BLaER1 treated with 17β-estradiol and CSF1 and Interleukin-3, amounts not matched to agents 10 nM and 100 nM (cell line): ENCODE data around the gene STARD6.
A peak's percentile ranks its signal among the peaks of the same experiment; 100 is the strongest.
"Not testable (repeated sequence)": the region's sequence is repeated elsewhere in the genome, so short reads cannot be mapped to it uniquely, and the experiment has no call there.

Experiments used
- H3K27ac ChIP-seq, 11 experiments: shearing (Covaris generic); formaldehyde crosslinking; 2 replicates each; pipeline ENCODE4 v1.8.1; 2022
- H3K27me3 ChIP-seq, 11 experiments: shearing (Covaris generic); formaldehyde crosslinking; 2 replicates each; pipeline ENCODE4 v1.8.1; 2022
- H3K36me3 ChIP-seq, 11 experiments: shearing (Covaris generic); formaldehyde crosslinking; 2 replicates each; pipeline ENCODE4 v1.8.1; 2022
- H3K4me1 ChIP-seq, 10 experiments: shearing (Covaris generic); formaldehyde crosslinking; 2 replicates each; pipeline ENCODE4 v1.8.1; 2022
- H3K4me2 ChIP-seq, 11 experiments: shearing (Covaris generic); formaldehyde crosslinking; 2 replicates each; pipeline ENCODE4 v1.8.1; 2022
- H3K4me3 ChIP-seq, 10 experiments: shearing (Covaris generic); formaldehyde crosslinking; 2 replicates each; pipeline ENCODE4 v1.8.1; 2022
- H3K9ac ChIP-seq, 11 experiments: shearing (Covaris generic); formaldehyde crosslinking; 2 replicates each; pipeline ENCODE4 v1.8.1; 2022
- H3K9me3 ChIP-seq, 11 experiments: shearing (Covaris generic); formaldehyde crosslinking; replicated peaks in 1 of 11; 2 replicates each; pipeline ENCODE4 v1.8.1; 2022
- H4K20me1 ChIP-seq, 11 experiments: shearing (Covaris generic); formaldehyde crosslinking; 2 replicates each; pipeline ENCODE4 v1.8.1; 2022
- Cebpa-rat ChIP-seq, 11 experiments: shearing (Covaris generic); IDR thresholded peaks; 2 replicates each; pipeline ENCODE4 v1.8.1; 2022

STARD6 gene

DNA sequence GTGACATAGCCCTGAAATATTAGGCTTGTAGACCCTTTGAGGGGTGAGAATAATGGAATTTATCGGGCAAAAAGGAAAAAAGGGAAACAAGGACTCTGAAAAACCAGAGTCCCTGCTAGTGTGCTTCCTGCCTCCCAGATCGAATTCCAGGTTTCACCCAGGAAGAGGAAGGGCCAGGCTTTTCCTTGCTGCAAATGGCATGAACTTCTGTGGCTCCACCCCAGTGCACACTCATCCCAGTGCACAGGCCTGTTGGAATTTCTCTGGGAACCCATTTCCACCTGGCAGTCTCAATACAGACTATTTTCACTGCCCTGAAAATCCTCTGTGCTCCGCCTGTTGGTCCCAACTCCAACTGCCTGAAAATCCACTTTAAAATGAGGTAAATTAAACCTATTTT lies 30.0 kb upstream of the STARD6 start:
- Histone ChIP-seq H4K20me1 (no peaks in the 10 kb centered on the region), H3K27ac (peak overlapping the region in 8 of 11 experiments; percentile 54 to 80 (median 65); a peak in 14 of 22 replicates), H3K4me3 (no peak overlapping the region), H3K9me3 (peaks cover 0 to 8% (median 0%) of the 10 kb centered on the region in 11 experiments; a peak in 1 of 22 replicates), H3K36me3 (0 out of 22 replicates have a peak, but pooled peaks cover 0 to 1% (median 0%) of the 10 kb centered on the region in 11 experiments), H3K9ac (no peak overlapping the region), H3K27me3 (no peaks in the 10 kb centered on the region), H3K4me2 (peak overlapping the region; percentile 47 to 87 (median 71); a peak in 15 of 22 replicates), H3K4me1 (peaks cover 15 to 27% (median 21%) of the 10 kb centered on the region in 10 experiments)
- no peak for TF ChIP-seq Cebpa-rat (IDR thresholded peaks at IDR 0.05)

DNA sequence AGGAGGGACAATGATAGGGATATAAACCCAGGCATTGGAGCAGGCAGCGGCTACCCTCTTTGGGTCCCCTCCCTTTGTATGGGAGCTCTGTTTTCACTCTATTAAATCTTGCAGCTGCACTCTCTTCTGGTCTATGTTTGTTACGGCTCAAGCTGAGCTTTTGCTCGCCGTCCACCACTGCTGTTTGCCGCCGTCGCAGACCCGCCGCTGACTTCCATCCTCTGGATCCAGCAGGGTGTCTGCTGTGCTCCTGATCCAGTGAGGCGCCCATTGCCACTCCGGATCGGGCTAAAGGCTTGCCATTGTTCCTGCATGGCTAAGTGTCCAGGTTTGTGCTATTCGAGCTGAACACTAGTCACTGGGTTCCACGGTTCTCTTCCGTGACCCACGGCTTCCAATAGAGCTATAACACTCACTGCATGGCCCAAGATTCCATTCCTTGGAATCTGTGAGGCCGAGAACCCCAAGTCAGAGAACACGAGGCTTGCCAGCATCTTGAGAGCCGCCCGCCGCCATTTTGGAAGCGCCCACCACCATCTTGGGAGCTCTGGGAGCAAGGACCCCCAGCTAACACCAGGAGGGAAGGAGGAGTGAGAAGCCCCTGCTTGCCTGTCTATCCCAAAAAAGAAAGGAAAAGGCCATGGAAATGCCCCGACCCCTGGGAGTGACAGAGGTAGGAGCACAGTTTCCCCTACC lies 29.3 kb upstream of the STARD6 start:
- not testable (repeated sequence) for H3K9ac ChIP-seq, H3K9me3 ChIP-seq, H3K4me3 ChIP-seq, H3K36me3 ChIP-seq, H4K20me1 ChIP-seq, H3K27me3 ChIP-seq
- Histone ChIP-seq H3K4me1 (peaks cover 15 to 27% (median 21%) of the 10 kb centered on the region in 10 experiments), H3K27ac (peak overlapping the region in 3 of 11 experiments; percentile 65 to 80 (median 74); a peak in 3 of 22 replicates), H3K4me2 (peak overlapping the region in 5 of 11 experiments; percentile 80 to 87 (median 83); a peak in 3 of 22 replicates)

DNA sequence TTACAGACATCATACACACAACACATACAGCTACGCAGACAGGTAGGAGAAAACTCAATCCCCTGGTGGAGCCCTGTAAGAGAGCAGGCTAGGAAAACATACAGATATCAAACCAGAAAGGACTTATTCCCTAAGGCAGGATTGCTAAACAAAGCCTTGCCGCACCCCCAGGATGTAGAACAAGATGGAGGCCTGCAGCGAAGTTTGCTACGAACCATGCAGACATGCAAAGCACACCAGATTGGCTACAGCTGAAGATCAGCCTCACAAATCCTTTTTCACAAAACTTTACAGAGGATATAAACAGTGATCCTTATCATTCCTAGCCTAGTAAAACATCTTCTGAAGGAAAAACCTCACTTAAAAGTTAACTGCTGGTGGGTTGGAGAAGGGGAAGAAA lies 28.4 kb upstream of the STARD6 start:
- H3K27ac ChIP-seq: no peak overlapping the region
- peaks cover 15 to 27% (median 21%) of the 10 kb centered on the region in 10 experiments for H3K4me1 ChIP-seq
- no peak overlapping the region for H3K4me2 ChIP-seq
- peaks cover 0 to 8% (median 0%) of the 10 kb centered on the region in 11 experiments; a peak in 1 of 22 replicates for H3K9me3 ChIP-seq
- H3K36me3 ChIP-seq: peaks cover 0 to 8% (median under 1%) of the 10 kb centered on the region in 11 experiments; a peak in 5 of 22 replicates
- H3K9ac ChIP-seq: no peak overlapping the region
- H4K20me1 ChIP-seq: no peaks in the 10 kb centered on the region
- no peak for TF ChIP-seq Cebpa-rat (IDR thresholded peaks at IDR 0.05)
- H3K27me3 ChIP-seq: no peaks in the 10 kb centered on the region
- H3K4me3 ChIP-seq: no peak overlapping the region

DNA sequence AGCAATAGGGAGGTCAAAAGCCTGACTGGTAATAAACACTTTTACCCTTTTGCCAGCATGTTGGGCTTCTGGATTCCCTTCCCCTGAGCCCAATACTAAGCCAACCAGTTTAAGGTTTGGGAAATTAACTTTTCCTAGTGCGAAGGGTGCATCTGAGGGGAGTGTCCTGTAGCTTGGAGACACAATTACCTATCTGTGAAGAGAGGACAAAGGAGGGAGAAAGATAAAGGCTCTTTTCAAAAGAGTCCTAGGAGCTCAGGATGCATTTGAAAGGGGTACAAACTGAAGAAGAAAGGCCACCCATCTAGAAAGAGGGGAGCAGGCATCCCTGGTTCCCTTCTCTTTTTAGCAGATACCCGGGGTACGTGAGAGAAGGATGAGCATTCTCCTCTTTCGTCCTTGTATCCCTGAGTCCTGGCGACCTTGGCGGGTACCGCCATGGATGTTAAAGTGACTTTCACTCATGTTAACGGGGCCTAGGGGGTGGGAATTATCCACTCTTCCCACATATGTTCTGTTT lies 25.1 kb upstream of the STARD6 start:
- H3K4me3 ChIP-seq: no peak overlapping the region
- no peak overlapping the region for H3K4me2 ChIP-seq
- peaks cover 5 to 21% (median 12%) of the 10 kb centered on the region in 11 experiments; a peak in 11 of 22 replicates for H3K36me3 ChIP-seq
- H3K27ac ChIP-seq: no peak overlapping the region
- no peak overlapping the region for H3K9ac ChIP-seq
- TF ChIP-seq Cebpa-rat (IDR thresholded peaks at IDR 0.05): no peak
- H4K20me1 ChIP-seq: no peaks in the 10 kb centered on the region
- H3K27me3 ChIP-seq: no peaks in the 10 kb centered on the region
- peaks cover 0 to 8% (median 0%) of the 10 kb centered on the region in 11 experiments; a peak in 1 of 22 replicates for H3K9me3 ChIP-seq
- peaks cover 0 to 6% (median 4%) of the 10 kb centered on the region in 10 experiments; a peak in 15 of 20 replicates for H3K4me1 ChIP-seq

DNA sequence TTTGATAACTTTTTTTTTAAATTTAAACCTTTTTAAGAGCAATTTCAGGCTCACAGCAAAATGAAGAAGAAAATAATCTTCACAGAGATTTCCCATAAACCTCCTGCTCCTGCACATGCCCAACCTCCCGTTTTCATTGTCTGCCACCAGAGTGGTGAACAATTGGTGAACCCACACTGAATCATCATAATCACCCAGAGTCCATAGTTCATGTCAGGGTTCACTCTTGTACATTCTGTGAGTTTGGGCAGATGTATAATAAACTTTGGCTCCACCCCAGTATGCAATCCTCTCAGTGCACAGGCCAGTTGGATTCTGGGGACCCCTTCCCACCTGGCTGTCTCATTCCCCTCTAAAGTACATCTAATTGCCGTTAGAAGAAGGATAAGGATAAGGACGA lies 24.4 kb upstream of the STARD6 start:
- Histone ChIP-seq H3K4me3 (no peak overlapping the region), H3K9me3 (peaks cover 0 to 3% (median 0%) of the 10 kb centered on the region in 11 experiments; a peak in 1 of 22 replicates), H3K36me3 (peaks cover 5 to 27% (median 13%) of the 10 kb centered on the region in 11 experiments; a peak in 15 of 22 replicates), H3K27ac (no peak overlapping the region), H3K9ac (no peak overlapping the region), H4K20me1 (no peaks in the 10 kb centered on the region), H3K27me3 (no peaks in the 10 kb centered on the region), H3K4me1 (no peaks in the 10 kb centered on the region), H3K4me2 (no peak overlapping the region)
- TF ChIP-seq Cebpa-rat (IDR thresholded peaks at IDR 0.05): no peak

DNA sequence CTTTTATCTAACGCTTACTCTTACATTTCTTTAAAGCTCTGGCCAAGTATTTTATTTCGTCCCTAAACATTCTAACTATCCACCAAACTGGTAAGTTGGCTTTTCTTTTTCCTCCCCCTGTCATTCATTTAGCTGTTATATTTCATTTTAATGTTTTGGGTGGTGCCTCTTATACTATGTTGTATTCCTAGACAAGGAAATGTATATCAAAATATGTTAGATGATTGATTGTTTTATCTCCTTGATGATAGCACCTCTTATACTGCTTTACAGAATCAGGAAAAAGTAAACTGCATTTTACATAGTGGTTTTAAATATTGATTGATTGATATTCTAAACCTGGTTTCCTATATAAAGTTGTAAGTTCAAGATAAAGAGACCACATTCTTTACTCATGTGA lies 24.0 kb upstream of the STARD6 start:
- H3K4me1 ChIP-seq: no peaks in the 10 kb centered on the region
- TF ChIP-seq Cebpa-rat (IDR thresholded peaks at IDR 0.05): no peak
- H3K4me2 ChIP-seq: no peak overlapping the region
- no peaks in the 10 kb centered on the region for H3K9me3 ChIP-seq
- H4K20me1 ChIP-seq: no peaks in the 10 kb centered on the region
- H3K9ac ChIP-seq: no peak overlapping the region
- H3K27ac ChIP-seq: no peak overlapping the region
- H3K27me3 ChIP-seq: no peaks in the 10 kb centered on the region
- peaks cover 5 to 31% (median 13%) of the 10 kb centered on the region in 11 experiments; a peak in 15 of 22 replicates for H3K36me3 ChIP-seq
- no peak overlapping the region for H3K4me3 ChIP-seq

DNA sequence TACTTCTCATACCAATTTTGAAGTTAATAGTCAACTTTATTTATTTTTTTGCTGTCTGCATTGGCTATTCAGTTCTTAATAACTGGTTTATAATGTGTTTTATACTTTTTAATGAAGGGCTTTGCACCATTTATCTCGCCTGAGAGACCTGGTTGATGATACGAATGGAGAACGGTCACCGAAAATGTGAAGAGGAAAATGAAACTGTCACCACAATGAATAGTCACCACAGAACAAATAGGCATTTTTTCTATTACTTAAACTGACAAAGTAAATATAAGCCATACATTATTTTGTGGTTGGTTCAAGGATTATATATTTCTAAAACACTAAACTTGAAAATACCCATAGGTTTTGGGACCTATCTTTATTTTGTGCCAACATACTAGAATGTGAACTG lies 20.4 kb upstream of the STARD6 start:
- Histone ChIP-seq H3K4me2 (no peak overlapping the region), H3K27me3 (no peaks in the 10 kb centered on the region), H4K20me1 (no peaks in the 10 kb centered on the region), H3K9me3 (no peaks in the 10 kb centered on the region), H3K4me1 (no peaks in the 10 kb centered on the region), H3K27ac (no peak overlapping the region), H3K36me3 (peaks cover 12 to 51% (median 25%) of the 10 kb centered on the region in 11 experiments; a peak in 18 of 22 replicates), H3K9ac (no peak overlapping the region), H3K4me3 (no peak overlapping the region)
- no peak for TF ChIP-seq Cebpa-rat (IDR thresholded peaks at IDR 0.05)

DNA sequence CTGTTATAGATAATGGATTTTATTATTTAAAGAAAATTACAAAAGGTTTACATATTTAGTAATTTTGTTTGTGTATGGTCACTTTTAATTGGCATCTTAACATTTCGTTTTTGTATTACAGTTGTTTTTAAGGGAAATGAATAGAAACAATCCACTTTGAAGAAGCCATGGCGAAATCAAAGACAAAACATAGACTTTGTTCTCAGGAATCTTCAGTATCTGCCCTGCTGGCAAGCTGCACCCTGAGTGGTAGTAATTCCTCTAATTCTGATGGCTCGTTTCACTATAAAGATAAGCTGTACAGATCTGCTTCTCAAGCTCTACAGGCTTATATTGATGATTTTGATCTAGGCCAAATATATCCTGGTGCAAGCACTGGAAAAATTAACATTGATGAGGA lies 2.7 kb upstream of the STARD6 start:
- Histone ChIP-seq H4K20me1 (no peaks in the 10 kb centered on the region), H3K36me3 (peaks cover 4 to 34% (median 12%) of the 10 kb centered on the region in 11 experiments; a peak in 19 of 22 replicates), H3K4me3 (no peak overlapping the region), H3K27me3 (no peaks in the 10 kb centered on the region), H3K9me3 (no peaks in the 10 kb centered on the region), H3K4me1 (peaks cover 12 to 20% (median 18%) of the 10 kb centered on the region in 10 experiments; a peak in 18 of 20 replicates), H3K4me2 (no peak overlapping the region; a peak in 1 of 22 replicates), H3K27ac (no peak overlapping the region), H3K9ac (no peak overlapping the region)
- no peak for TF ChIP-seq Cebpa-rat (IDR thresholded peaks at IDR 0.05)

DNA sequence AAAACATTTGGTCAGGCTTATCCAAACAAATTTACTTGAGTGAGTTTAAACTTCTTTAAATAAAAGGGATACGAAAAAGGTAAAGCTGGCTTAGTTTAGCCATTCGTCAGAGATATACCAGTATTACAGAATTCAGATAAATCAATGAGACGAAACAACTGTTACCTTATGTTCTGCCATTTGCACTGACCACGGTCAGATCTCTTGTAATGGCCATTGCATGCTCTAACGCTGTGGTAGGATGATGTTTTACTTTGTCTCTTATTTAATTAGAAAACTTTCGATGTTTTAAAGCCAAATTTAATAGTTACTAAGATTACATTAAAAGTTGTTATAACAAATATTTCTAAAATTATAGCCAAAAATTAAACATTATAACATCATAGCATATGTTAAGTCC lies 1.6 kb upstream of the STARD6 start:
- Histone ChIP-seq H3K4me2 (peak overlapping the region; percentile 74 to 93 (median 82); a peak in 21 of 22 replicates), H3K36me3 (peaks cover 4 to 24% (median 12%) of the 10 kb centered on the region in 11 experiments; a peak in 19 of 22 replicates), H3K9me3 (no peaks in the 10 kb centered on the region), H3K27ac (peak overlapping the region in 1 of 11 experiments; percentile 92; a peak in 3 of 22 replicates), H3K4me1 (peaks cover 12 to 20% (median 18%) of the 10 kb centered on the region in 10 experiments; a peak in 18 of 20 replicates), H3K4me3 (peak overlapping the region; percentile 76 to 95 (median 89); a peak in 19 of 20 replicates), H4K20me1 (no peaks in the 10 kb centered on the region), H3K9ac (peak overlapping the region in 9 of 11 experiments; percentile 84 to 95 (median 92); a peak in 14 of 22 replicates), H3K27me3 (no peaks in the 10 kb centered on the region)
- TF ChIP-seq Cebpa-rat (IDR thresholded peaks at IDR 0.05): no peak
